ENCODE data around the gene CBLC.
"Not testable (repeated sequence)": the region's sequence is repeated elsewhere in the genome, so short reads cannot be mapped to it uniquely, and the experiment has no call there.

CBLC gene

DNA sequence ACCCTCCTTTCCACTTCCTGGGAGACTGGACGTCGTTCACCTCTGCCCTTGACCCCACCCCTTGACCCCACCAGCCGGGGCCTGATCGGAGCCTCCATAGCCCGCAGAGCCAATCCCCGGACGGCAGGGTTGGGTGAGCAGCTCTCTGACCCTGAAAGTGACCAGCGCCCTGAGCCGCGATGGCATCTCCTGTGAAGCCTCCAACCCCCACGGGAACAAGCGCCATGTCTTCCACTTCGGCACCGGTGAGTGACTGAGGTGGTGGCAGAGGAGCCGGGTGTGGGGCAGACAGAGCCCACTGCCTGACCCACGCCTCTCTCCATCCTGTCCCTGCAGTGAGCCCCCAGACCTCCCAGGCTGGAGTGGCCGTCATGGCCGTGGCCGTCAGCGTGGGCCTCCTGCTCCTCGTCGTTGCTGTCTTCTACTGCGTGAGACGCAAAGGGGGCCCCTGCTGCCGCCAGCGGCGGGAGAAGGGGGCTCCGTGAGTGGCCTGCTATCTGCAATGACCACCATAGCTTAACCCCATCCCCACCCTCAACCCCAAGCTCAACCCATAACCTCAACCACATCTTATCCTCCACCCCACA is 41.6 kb downstream of the CBLC start:
- no peak for DNase-seq (ENCODE audit: low spot score)

DNA sequence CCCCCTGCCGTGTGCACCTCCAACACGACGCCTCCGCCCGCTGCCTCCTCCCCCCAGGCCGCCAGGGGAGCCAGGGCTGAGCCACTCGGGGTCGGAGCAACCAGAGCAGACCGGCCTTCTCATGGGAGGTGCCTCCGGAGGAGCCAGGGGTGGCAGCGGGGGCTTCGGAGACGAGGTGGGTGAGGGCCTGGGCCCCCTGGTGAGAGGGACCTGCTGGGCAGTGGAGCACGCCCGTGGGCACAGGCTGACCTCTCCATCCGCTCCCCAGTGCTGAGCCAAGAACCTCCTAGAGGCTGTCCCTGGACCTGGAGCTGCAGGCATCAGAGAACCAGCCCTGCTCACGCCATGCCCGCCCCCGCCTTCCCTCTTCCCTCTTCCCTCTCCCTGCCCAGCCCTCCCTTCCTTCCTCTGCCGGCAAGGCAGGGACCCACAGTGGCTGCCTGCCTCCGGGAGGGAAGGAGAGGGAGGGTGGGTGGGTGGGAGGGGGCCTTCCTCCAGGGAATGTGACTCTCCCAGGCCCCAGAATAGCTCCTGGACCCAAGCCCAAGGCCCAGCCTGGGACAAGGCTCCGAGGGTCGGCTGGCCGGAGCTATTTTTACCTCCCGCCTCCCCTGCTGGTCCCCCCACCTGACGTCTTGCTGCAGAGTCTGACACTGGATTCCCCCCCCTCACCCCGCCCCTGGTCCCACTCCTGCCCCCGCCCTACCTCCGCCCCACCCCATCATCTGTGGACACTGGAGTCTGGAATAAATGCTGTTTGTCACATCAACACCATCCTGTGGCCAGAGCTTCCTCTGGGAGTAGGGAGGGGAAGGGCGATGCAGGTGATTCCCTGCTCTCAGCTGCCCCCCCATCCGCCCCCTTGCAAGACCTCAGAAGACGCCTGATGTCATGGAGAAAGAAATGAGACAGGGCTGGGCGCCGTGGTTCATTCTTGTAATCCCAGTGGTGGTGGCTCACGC is 43.2 kb downstream of the CBLC start:
- peak; percentile 46 for DNase-seq (ENCODE audit: low spot score)

DNA sequence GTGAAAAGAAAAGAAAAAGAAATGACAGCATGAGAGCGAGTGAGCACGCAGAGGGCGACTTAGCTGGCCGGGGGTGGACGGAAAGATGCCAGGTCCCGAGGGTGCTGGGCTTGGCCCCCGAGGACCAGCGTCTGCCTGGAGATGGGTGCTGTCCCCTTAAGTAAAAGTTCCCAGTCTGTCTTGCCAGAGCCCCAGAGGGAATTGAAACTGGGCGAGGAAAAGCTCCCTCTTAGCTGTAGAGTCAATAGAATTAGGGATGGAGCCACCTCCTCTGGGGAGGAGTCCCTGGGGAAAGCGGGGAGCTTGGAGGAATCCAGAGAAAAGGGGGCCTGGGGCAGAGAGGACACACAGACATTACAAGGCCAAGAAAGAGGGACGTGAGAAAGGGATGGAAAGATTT is 44.5 kb downstream of the CBLC start:
- DNase-seq (ENCODE audit: low spot score) = no peak

DNA sequence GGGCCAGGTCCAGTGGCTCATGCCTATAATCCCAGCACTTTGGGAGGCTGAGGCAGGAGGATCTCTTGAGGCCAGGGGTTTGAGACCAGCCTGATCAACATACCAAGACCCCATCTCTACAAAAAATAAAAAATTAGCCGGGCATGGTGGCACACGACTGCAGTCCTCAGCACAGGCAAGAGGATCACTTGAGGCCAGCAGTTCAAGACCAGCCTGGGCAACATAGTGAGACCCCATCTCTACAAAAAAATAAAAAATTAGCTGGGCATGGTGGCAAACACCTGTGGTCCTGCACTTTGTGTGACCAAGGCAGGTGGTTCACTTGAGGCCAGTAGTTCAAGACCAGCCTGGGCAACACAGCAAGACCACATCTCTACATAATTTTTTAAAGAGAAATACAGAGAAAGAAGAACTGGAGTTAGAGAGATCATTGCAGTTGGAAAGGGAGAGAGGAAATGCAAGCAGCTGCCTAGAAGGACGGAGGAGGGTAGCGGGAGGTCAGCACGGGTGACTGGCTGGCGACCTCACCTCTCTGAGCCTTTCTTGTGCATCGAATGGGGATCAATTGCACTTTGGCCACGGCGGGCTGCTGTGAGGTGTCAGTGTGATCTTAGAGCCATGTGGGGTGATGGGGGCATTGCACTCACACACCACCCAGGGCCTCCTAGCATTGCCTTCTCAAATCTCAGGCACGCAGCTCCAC is 45.1 kb downstream of the CBLC start:
- DNase-seq (ENCODE audit: low spot score) = no peak

DNA sequence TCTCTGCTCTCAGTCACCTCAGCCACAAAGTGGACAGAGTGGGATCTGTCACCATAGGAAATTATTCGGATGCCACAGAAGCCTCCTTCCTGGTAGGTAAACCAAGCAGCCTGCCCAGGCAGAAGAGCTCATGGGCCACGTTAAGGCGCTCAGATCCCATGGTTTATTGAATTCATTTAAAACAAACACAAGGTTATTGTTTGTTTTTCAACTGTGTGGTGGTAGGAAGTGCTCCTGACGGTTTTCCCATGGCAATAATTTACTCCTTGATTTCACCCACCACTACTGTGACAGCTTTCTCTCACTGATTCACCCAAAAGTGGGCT is 45.6 kb downstream of the CBLC start:
- no peak for DNase-seq (ENCODE audit: low spot score)

DNA sequence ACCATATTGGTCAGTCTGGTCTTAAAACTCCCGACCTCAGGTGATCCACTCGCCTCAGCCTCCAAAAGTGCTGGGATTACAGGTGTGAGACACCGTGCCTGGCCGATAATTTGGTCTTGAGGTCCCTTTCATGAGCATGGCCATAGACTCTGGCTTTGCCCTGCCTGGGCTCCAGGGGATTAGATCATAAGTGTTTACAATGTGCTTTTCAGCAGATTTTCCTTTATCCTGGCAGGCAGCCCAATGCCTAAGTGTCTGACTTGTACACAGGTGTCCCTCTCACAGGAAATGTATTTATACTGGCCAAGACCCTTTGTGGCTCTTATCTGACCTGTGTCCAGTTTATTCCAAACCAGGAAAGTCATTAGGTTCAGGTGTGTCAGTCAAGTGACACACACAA is 47.1 kb downstream of the CBLC start:
- DNase-seq (ENCODE audit: low spot score) = no peak

DNA sequence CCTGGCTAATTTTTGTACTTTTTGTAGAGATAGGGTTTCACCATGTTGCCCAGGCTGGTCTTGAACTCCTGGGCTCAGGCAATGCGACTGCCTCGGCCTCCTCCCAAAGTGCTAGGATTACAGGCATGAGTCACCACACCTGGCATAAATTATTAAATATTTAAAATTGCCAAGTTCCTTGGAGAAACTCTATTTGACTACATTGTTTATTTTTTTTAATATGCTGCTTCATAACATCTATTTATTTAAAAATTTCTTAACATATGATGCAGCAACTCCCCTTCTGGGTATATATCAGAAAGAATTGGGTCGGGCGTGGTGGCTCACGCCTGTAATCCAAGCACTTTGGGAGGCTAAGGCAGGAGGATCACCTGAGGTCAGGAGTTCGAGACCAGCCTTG is 55.2 kb downstream of the CBLC start:
- DNase-seq (ENCODE audit: low spot score) = not testable (repeated sequence)

DNA sequence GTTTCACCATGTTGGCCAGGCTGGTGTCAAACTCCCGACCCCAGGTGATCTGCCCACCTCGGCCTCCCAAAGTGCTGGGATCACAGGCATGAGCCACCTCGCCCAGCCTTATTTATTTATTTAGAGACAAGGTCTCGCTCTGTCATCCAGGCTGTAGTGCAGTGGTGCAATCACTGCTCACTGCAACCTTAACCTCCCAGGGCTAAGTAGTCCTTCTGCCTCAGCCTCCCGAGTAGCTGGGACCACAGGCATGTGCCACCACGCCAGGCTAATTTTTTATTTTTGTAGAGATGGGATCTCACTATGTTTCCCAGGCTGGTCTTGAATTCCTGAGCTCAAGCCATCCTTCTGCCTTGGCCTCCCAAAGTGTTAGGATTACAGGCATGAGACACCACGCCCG is 56.7 kb downstream of the CBLC start:
- DNase-seq (ENCODE audit: low spot score) = not testable (repeated sequence)

DNA sequence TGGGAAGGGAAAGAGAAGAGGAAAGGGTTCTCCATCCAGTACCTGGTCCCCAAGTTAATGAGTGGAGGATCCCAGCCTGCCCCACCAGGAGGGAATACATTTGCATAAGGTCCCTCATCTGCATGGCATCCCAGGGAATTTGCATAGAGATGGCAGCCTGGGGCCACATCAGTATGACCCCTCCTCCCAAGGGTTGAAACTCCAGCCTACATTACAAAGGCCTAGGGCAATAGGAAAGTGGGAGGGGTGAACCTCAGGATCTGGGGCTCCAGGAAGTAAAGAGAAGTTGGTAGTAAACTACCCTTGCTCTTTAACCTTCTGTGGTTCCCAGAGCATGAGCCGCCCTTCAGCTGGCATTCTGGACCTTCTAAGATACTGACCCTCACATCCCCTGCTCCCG is 61.6 kb downstream of the CBLC start:
- DNase-seq (ENCODE audit: low spot score) = no peak

DNA sequence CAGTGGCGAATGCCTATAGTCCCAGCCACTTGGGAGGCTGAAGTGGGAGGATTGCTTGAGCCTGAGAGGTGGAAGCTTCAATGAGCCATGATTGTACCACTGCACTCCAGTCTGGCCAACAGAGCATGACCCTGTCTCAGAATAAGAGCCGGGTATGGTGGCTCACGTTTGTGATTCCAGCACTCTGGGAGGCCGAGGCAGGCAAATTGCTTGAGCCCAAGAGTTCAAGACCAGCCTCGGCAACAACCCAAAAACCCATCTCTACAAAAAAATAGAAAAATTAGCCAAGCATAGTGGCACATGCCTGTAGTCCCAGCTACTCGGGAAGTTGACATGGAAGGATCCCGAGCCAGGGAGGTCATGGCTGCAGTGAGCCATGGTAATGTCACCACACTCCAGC is 63.1 kb downstream of the CBLC start:
- no peak for DNase-seq (ENCODE audit: low spot score)

DNA sequence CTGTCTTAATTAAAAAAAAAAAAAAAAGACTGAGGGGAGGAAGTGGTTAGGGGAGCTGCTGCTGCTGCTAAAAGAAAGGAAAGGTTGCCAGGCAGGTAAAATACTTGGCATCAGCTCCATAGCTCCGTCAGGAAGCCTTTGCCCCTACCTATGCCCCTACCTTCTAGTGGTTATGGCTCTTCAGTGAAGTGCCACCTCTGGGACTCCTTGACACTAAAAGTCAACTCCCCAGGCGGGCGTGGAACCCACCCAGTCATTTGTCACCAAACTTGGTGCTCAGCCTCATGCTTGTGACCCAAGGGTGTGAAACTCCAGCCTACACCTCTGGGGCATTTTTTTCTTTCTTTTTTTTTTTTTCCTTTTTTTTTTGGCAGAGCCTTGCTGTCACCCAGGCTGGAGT is 63.5 kb downstream of the CBLC start:
- no peak for DNase-seq (ENCODE audit: low spot score)

DNA sequence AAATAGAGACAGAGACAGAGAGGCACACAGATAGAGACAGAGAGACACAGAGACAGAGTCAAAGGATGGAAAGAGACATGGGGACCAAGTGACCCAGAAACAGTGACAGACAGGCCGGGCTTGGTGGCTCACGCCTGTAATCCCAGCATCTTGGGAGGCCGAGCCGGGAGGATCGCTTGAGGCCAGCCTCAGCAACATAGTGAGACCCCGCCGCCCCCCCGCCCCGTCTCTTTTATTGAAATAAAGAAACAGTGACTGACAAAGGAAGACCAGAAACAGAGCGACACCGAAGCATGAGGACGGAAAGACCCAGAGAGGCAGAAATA is 67.6 kb downstream of the CBLC start:
- no peak for DNase-seq (ENCODE audit: low spot score)

DNA sequence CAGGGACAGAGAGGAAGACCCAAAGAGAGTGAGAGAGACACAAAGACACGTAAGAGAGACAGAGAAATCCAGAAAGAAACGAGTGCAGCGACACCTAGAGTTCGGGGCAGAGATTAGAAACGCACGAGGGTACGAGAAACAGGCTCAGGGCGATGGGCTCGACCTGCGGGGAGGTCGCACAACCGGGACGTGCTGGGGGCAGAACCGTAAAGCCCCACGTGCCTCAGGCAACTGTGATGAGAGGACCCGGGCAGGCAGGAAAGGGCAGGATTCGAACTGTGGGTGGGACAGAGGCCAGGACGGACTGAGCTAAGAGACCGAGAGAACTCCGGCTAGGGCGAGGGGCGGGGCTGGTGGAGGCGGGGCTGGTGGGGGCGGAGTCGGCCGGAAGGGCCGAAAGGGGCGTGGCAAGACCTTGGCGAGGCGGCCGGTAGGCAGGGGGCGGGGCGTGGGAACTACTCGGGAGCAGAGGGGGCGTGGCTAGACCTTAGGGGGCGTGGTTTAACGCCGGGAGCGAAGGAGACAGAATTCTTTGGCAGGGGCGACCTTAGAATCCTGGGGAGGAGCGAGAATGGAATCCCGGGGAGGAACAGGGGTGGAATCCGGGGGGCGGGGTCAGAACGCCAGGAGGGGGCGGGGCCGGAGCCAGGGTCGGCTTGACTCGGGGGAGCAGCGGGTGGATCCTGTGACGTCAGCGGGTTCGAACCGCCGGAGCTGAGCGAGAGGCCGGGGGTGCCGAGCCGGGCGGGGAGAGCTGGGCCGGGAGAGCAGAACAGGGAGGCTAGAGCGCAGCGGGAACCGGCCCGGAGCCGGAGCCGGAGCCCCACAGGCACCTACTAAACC is 68.1 kb downstream of the CBLC start, which contains the start of gene NECTIN2:
TSS of gene NECTIN2 (plus strand) at position 686 of the 843 bp plus-strand sequence. CDS start 229 bp downstream, outside the sequence.
- peak; percentile 100 for DNase-seq (ENCODE audit: low spot score)

DNA sequence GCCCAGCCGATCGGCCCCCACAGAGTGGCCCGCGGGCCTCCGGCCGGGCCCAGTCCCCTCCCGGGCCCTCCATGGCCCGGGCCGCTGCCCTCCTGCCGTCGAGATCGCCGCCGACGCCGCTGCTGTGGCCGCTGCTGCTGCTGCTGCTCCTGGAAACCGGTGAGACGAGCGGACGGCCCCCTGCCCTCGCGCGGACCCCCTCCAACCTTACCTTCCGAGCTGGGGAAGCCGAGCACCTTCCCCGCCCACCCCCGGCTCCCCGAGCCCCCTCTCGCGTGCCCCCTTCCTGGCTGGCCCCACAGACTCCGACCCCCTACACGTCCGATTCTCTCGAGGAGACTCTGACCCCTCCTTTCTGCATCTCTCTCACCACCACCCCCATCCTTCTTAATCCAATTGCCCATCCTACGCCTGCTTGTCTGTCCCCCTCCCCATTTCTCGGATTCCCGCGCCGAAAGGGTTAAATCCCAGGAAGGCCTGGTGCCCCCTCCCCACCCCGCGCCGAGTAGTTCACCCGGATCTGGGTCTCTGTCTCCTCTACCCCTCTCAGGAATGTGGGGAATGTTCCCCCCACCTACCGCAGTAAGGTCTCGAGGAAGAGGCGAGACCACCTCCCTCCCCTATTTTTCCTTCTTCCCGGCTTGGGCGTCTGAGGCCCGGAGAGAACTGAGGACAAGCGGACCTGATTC is 68.9 kb downstream of the CBLC start:
- DNase-seq (ENCODE audit: low spot score) = peak; percentile 26

DNA sequence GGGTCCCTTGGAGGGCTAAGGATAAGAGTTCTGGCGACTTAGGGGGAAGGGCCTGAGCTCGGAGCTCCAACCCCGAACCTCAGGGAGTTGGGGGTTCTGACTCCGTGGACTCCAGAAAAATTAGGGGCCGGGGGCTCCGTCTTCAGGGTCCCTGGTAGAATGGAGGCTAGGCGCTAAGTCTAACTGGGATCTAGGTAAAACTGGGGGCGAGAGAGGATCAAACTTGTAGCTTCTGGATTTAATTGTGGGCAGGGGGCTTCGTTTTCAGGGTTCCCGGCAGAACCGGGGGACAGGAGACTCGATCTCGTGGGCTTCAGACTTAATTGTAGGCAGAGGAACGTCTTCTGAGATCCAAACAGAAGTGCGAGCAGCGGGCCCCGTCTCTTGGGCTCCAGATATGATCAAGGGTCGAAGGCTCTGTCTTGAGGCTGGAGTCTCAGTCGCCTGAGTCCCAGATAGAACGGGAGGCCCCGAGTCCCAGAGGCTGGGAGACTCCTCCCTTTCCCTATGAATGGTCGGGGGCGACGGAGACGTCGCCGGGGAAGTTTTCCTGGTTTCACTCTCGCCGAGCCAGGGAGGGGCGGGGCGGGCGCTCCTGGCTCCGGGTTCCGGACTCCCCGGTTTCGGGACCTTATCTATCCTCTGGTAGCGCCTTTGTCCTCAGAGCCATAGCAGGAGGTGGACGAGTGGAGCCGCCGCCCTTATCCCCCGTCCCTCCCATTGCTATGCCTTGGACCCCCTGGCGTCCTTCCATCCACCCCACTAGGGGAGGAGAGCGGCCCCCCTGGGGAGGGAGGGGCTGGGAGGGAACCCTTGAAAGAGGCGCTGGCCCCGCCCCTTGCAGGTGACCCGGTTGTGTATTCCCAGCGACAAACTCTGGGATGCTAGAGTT is 69.7 kb downstream of the CBLC start:
- no peak for DNase-seq (ENCODE audit: low spot score)

DNA sequence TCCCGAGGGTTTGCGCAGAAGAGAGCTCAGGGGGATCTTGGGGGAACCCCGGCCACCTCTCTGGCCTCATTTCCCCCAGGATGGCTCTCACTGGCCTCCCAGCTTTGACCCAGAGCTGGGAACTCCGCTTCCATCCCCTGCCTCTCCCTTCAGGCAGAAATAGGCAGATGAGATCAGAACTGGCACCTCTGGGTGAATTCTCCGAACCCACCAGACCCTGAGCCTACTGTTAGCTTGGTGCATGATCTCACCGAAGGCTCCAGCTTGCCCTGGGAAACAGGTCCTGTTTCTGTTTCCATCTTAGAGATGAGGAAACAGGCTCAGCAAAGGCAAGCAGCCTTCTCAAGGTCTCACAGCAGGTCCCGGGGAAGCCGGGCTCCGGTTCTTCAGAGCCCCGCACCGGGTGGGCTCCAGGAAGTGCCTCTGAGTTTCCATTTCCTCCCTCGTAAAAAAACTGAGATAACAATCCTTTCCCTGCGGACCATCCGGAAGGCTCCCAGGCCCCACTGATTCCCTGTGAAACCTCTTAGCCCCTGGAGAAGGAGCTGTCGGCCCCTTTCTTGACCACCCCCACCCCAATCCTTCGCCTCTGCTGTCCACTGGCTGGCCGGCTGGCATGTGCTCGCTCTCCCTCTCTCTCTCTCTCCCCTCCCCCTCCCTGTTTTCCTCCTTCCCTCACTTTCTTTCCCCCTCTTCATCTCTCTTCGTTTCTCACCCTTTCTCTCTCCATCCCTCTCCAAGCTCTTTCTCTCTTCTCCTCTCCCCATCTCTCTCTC is 70.5 kb downstream of the CBLC start:
- no peak for DNase-seq (ENCODE audit: low spot score)

DNA sequence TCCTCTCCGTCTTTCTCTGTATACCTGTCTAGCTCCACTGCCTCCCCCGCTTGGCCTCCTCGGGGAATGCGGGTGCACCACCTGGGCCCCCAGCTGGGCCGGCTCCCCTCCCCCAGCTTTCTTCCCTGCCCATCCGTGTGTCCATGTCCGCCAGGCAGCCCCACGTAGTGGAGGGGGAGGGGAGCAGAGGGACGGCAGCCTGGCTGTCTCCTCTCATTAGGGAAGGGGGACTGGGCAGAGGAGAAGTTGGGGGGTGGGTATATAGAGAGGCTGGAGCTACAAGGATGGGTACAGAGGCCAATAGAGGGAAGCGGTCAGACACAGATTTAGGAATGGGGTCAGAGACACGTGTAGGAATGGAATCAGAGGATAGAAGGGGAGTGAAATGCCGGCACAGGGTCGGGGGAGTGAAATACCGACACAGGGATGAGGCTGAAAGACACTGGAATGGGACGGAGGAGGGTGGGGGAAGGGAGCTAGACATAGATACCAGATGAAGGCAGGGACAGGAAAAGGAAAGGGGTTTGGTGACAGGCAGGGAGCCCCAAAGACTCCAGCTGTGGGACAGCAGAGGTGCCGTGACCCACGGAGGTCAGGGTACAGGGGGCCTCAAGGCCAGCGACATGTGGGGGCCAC is 71.2 kb downstream of the CBLC start:
- no peak for DNase-seq (ENCODE audit: low spot score)

Measured in COLO829 (cell line).